ENCODE measurements around the gene FILIP1L.
"Not testable (repeated sequence)": the region's sequence is repeated elsewhere in the genome, so short reads cannot be mapped to it uniquely, and the experiment has no call there.

The FILIP1L gene

DNA sequence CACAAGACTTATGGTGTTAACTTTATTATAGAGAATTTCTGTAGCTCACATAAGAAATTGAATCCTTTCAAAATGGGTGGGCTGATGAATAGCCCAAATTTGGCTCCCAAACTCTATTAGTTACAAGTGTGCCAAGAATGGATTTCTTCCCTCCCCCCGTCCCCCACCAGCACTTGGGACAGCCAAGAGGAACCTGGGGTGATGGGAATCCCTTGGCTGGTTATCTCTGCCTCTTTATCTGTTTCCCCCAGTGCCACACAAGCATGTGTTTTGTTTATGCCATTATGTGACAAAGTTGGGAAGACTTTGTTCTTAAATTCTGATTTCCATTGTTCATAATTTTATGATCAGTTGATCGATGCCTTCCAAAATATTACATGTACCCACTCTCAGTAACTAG lies 268.3 kb downstream of the FILIP1L start:
- no peak for DNase-seq (ENCODE audit: low read depth)
- H3K4me3 ChIP-seq (ENCODE audit: low read depth, low read length), result no peak overlapping the region

DNA sequence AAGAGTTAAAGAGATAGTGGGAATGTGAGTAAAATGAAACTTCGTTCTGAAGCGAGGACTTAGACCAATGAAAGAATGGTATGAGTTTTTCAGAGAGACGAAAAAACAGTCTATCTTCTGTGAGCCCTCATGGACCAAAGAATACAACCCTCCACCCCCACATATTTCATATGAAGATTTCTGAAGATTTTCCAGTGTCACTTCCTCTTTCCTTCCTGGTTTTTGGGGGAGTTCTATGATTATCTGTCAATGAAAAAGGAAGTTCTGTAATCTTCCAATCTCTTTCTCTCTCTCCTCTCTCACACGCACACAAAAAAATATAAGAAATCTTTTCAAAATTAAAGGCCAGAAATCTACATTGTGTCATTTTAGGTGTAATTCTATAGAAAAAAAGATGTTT lies 269.0 kb downstream of the FILIP1L start:
- no peak for DNase-seq (ENCODE audit: low read depth)
- no peak overlapping the region for H3K4me3 ChIP-seq (ENCODE audit: low read depth, low read length)

DNA sequence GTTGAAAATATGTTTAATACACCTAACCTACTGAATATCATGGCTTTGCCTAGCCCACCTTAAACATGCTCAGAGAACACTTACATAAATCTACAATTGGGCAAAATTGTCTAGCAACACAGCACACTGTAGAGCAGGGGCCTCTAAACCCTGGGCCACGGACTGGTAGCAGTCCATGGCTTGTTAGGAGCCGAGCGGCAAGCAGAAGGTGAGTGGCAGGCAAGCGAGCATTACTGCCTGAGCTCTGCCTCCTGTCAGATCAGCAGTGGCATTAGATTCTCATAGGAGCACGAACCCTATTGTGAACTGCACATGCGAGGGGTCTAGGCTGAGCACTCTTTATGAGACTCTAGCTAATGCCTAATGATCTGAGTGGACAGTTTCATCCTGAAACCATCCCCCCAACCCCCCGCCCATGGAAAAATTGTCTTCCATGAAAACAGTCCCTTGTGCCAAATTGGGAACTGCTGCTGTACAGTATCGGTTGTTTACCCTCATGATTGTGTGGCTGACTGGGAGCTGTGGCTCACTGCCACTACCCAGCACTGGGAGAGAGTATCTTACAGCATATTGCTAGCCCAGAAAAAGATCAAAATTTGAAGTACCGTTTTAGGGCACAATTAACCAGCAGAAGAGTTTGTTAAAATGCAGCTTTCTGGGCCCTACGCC lies 270.6 kb downstream of the FILIP1L start:
- H3K4me3 ChIP-seq (ENCODE audit: low read depth, low read length), result no peak overlapping the region
- no peak for DNase-seq (ENCODE audit: low read depth)

DNA sequence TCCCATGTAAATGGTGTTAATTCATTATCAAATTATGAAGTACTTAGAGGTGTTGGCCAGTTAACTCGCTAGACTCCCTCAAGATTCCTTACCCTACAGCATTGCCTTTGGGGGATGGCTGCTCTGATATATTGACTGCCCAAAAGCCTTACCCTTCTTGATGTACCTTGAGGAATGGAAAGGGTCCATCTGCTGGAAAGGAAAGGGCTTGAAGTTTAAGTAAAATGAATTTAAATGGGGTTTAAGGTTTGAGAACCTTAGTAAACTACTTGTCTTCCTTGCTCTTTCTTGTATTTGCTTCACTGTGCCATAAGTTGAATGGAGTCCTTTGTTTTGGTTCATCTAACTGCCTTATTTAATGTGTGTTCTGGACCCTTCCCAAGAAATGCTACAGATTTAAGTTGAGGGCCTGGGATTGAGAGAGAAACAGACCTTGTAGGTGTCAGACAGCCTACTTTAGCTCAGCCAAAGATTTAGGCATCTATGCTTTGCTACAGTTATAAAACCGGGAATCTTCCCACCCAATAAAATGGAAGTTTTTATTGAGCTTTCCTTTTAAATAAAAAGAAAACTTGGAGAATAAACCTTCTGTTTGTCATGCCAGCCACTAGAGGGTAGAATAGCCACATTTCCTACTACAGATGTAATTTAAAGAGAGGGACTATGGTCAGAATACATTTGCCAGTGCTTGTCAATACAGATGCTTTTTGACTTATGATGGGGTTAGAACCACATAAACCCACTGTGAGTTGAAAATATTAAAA lies 271.3 kb downstream of the FILIP1L start:
- H3K4me3 ChIP-seq (ENCODE audit: low read depth, low read length), result no peak overlapping the region
- DNase-seq (ENCODE audit: low read depth), result no peak

DNA sequence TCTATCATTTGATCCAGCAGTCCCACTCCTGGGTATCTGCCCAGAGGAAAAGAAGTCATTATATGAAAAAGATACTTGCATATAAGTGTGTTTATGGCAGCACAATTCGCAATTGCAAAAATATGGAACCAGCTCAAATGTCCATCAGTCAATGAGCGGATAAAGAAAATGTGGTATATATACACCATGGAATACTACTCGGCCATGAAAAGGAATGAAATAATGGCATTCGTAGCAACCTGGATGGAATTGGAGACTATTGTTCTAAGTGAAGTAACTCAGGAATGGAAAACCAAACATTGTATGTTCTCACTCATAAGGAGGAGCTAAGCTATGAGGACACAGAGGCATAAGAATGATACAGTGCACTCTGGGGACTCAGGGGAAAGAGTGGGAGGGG lies 272.4 kb downstream of the FILIP1L start:
- DNase-seq (ENCODE audit: low read depth); H3K4me3 ChIP-seq (ENCODE audit: low read depth, low read length): not testable (repeated sequence)

DNA sequence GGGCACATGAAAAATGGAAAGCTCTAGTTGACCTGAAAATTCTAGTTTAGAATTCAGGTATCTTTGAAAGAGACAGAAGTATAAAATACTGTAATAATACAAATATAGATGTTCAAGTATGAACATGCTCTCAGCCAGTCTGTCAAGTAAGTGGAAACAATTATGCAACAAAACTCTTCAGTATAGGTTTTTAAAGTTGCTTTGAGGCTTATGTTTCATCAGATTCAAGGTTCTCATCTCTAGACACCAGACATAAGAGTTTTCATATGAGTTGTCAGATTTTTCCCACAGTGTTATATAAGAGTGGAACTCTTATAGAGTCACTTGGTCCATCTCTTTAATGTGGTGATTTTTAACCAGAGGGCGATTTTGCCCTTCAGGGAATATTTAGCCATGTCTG lies 274.7 kb downstream of the FILIP1L start:
- H3K4me3 ChIP-seq (ENCODE audit: low read depth, low read length), result no peak overlapping the region
- no peak for DNase-seq (ENCODE audit: low read depth)

DNA sequence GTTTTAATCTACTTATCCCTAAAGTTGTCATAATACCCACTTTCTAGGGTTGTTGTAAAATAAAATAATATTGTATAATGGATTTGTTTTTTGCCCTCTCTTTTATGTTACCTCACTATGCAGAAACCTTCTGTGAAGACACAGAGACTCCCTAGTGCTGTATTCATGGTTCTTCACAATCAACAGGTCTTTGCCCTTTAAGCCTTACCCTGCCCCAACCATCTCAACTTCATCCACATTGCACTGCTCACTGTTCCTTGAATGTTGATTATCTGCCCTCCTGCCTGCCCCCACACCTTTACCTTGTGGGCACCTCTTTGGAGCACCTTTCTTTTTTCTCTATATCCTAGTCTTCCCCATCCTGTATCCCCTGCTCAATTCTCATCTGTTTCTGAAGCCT lies 275.5 kb downstream of the FILIP1L start:
- DNase-seq (ENCODE audit: low read depth), result no peak

DNA sequence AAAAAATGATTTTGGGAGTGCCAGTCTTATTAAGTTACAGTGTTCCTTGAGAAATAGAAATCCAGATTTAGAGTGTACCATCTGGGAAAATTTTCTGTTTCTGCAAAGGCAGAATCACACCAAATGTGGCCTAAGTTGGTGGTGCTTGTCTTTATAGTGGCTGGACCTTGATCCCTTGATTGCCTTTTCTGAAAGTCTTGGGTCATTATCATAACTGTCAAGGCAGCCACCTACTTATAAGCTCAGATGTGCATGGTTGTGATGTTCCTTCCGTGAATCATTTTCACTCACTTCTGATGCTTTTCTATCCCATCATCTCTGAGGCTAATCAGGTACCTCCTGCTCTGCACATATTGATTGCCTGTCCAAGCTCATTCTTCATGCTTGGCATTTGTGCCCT lies 276.6 kb downstream of the FILIP1L start:
- no peak for DNase-seq (ENCODE audit: low read depth)
- H3K4me3 ChIP-seq (ENCODE audit: low read depth, low read length), result no peak overlapping the region

More for the DNA sequence above, 275.5 kb downstream of the FILIP1L start:
- no peak overlapping the region for H3K4me3 ChIP-seq (ENCODE audit: low read depth, low read length)

DNA sequence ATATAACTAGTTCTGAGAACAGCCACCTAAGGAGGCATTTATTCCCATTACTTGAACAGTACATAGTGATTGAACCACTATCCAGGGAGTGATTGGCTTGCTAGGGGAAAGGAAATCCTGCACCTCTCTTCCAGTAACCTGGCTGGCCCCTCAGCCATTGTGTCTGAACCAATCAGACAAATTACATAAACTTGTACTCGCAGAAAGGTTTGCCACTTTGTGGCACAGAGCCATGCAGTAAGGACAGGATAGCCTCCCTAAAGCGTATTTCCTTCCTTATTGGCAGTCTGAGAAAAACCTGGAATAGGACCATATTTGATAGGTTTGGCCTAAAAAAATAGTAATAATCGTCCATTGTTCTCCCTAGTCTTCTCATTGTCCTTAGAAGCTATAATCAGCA lies 277.6 kb downstream of the FILIP1L start:
- no peak for DNase-seq (ENCODE audit: low read depth)
- no peak overlapping the region for H3K4me3 ChIP-seq (ENCODE audit: low read depth, low read length)

DNA sequence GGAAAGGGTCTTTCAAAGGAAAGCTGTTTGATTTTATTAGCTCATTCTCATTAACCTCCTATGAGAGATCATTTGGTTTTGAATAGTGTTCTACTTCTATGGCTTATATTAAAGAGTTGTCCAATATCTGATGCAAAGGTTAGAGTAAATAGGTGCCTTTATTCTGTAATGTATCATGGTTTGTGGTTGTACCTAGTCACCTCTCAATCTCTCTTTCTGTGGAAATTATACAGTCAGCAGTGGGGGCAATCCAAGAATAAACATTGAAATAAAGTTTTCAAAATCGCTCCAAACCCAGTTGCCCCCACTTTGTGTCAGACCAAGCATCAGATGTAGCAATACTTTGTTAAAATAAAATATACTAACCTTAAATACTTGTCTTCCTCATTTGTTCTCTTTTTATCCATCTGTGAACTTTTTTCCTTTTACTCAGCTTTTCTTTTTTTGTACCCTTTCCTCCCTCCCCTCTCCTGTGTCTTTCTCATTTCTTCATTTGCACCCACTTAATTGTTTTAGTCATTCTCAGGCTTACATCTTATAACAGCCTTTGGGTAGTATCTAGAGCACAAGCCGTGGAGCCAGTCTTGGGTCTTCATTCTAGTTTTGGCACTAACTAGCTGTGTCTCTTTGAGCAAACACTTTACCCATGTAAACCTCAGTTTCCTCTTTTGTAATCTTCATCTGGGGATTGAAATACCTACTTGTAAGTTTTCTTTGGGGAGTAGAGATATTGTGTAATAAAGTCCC lies 279.9 kb downstream of the FILIP1L start:
- DNase-seq (ENCODE audit: low read depth), result no peak
- H3K4me3 ChIP-seq (ENCODE audit: low read depth, low read length), result no peak overlapping the region

DNA sequence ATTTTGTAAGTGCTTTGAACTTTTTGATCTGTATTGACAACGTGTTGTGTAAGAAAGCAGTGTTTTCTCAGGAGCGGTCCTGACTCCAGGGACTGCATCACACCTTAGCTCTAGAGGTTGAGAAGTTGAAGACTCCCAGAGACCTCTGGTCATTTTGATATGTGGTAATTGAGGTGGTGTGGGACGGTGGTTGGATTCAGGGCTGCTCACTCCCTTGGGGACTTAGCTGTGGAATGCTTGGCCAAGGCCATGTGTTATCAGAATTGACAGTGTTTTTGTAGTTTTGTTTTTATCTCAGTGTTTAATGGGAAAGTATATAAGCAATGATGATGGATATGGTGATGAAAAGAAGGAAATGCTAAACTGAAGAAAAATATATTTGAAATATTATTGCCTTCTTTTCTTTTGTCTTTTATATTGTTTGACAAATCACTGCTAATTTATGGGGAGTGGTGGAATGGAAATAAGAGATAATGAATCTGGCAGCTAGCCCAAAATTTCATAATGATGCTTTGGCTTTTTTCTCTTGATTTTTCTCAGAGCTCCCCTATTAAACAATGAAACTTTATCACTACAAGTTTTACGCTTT lies 280.6 kb downstream of the FILIP1L start:
- DNase-seq (ENCODE audit: low read depth), result no peak

DNA sequence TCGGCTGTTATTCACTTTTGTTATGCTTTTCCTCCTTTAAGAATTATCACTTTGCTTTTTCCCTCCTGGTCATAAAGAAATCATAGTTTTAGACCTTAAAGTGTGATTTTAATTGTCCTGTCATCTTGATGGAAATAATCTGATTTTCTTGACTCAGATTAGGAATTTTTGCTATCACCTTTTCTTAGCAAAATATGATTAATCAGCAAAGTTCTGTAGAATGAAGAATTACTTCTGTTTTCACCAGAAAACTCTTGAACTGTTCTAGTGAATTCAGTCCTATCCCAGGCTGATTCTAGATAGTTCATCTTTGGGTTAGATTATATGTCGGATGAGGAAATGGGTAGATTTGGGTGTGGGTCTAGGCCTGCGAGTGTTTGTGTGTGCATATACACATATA lies 284.5 kb downstream of the FILIP1L start:
- no peak for DNase-seq (ENCODE audit: low read depth)
- no peak overlapping the region for H3K4me3 ChIP-seq (ENCODE audit: low read depth, low read length)

More for the DNA sequence above, 280.6 kb downstream of the FILIP1L start:
- H3K4me3 ChIP-seq (ENCODE audit: low read depth, low read length), result no peak overlapping the region

DNA sequence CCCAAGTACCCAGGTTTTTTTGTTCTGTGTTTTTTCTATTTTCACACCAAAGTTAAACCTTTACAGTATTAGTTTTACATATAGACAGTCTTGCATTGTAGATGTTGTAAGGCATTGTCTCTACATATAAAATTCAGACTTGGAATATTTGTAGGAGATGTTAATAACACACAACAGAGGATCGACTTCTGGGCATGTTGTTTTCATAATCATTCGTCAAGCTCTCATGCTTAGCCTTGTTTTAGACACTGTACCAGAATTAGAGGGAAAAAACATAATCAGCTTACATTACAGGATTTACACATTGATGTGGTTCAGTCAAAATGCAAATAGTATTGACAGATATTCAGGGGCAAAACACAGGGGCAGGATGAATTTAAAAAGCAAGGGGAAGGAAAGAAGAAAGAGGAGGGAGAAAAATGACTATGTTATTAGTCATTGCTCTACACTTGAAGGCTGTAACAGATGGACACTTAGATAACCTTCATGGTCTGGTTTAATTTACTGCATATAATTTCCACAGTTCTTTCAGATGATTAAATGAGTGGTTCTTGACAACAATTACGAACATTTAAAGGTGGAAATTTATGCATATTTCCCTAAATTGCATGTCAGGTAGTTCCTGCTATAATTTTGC lies 289.2 kb downstream of the FILIP1L start:
- no peak for DNase-seq (ENCODE audit: low read depth)
- no peak overlapping the region for H3K4me3 ChIP-seq (ENCODE audit: low read depth, low read length)

DNA sequence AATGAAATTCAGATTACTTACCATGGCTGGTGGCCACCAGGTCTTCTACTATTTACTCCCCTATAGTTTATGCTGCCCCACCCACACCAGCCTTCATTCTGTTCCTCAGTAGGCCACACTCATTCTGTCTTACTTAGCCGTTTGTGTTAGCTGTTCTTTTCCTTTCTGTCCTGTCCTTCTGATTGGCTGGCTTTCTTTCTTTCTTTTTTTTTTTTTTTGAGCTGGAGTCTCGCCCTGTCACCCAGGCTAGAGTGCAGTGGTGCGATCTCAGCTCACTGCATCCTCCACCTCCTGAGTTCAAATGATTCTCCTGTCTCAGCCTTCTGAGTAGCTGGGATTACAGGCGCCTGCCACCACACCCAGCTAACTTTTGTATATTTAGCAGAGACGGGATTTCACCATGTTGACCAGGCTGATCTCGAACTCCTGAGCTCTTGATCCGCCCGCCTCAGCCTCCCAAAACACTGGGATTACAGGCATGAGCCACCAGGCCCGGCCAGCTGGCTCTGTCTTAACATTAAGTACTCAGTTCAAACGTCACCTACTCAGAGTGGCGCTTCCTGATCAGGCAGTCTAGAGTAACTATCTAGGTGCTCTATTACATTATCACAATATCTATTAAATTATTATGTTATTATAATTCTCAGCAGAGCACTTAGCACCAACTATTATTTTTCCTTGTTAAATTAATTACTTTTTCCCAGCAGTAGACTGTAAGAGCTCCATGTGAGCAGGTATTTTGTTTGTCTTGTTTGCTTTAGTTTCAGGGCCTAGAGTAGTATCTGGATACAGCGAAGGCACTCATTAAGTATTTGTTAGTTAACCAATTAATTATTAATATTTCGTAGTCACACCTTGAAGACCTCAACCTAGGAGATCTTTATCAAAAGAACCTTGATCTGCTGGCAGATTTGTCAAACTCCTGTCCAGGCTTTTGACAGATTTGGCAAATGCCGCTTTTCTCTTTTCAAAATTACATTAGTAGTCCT lies 290.3 kb downstream of the FILIP1L start:
- no peak overlapping the region for H3K4me3 ChIP-seq (ENCODE audit: low read depth, low read length)
- DNase-seq (ENCODE audit: low read depth), result no peak

DNA sequence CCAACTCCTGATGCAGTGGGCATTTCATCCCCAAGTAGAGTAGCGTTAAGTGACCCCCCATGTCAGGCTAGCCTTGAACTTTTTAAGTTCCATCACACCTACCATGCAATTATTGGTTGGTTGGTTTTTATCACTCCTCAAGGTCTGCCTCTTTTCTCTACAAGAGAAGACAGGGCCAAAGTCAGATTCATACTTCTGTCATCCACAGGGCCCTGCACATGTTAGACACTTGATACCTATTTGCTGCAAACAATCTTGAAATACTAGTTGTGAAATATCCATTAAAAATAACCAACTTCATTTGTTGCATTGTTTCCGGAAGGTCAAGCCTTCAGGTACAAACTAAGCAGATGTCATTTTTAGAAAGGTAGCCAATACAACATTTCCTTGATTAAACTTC lies 295.5 kb downstream of the FILIP1L start:
- no peak for DNase-seq (ENCODE audit: low read depth)

DNA sequence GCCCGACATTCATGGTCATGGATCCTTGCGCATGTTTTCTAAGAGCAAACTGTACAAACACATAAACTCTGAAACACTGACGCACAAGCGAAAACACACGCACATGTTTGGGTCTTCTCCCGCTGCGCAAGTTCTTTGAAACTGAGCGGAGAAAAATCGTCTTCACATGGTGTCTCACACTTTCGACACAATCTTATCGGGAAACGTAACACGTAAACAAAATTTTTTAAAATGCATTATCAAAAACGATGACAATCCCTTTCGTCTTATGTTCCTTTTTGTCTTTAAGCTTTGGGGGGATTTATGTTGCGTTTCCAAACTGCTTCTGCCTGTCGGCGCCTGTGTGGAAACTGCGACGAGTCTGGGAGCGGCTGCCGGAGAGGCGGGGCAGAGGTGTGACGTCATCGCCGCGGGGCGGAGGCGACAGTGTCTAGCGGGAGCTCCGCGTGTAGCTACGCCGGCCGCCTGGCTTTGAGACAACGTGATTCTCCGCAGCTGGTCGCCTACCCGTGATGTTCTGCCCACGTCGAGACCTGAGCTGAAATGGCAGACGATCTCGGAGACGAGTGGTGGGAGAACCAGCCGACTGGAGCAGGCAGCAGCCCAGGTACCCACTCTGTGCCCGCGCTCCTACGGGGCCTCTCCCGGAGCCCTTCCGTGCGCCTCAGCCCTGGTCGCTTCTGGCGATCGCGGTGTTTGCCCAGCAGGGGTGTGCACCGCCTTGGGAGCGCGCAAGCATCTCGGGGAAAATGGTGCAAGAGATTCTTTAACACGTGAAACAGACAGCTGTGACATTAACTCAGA lies 296.7 kb downstream of the FILIP1L start, which contains the start of gene CMSS1:
Gene CMSS1 (plus strand): TSS at position 426 of the 804 bp plus-strand sequence.
- peak; percentile 77 for DNase-seq (ENCODE audit: low read depth)
- peak within 1 kb of the TSS; percentile 82 for H3K4me3 ChIP-seq (ENCODE audit: low read depth, low read length)

More for the DNA sequence above, 295.5 kb downstream of the FILIP1L start:
- H3K4me3 ChIP-seq (ENCODE audit: low read depth, low read length), result no peak overlapping the region

DNA sequence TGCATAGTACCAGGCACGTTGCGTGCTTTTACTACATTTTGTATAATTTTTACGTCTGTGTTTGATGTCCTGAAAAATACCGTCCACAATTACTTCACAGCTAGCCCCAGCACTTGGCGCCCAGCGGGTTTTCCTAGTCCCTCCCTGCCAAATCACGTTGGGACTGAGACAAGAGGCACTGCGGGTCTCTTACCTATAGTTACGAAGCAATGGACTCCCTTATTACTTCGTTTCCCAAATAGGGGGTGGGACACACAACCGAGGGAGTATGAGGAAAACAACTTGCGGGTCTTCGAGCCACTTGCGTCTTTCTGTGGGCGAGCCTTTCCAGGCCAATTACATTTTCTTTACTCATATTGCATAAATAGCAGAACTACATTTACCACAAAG lies 297.3 kb downstream of the FILIP1L start:
- peak overlapping the region; percentile 82 for H3K4me3 ChIP-seq (ENCODE audit: low read depth, low read length)
- no peak for DNase-seq (ENCODE audit: low read depth)

DNA sequence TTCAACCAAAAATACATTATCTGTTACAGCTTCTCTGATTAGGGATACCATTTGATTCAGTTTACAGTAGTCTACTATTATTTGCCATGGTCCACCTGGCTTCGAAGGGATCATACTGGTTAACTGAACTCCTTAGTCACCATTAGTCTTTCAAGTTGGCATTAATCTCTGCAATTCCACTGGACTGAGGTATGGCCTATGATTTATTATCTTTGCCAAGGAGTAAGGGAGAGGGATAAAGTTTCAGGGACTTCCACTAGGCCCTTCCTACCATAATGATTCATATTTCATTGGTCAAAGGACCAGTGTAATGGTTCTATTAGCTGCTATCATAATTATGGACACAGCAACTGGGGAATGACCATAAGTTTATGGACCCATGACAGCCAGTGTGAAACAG lies 303.9 kb downstream of the FILIP1L start:
- no peak overlapping the region for H3K4me3 ChIP-seq (ENCODE audit: low read depth, low read length)
- DNase-seq (ENCODE audit: low read depth), result no peak
